Kidney capillary endothelial cell (primary cell): ENCODE data around the gene LINC00237.

Source experiments
- DNase-seq: peaks from one replicate; pipeline ENCODE4 v3.0.0-alpha.2; 2018; ENCODE audit warnings: low spot score

LINC00237 gene

GRCh38 chr20:21125072-21125848 is 19.1 kb upstream of the LINC00237 start:
- DNase-seq: peak; percentile 49

GRCh38 chr20:21124190-21124589 is 18.0 kb upstream of the LINC00237 start:
- no peak for DNase-seq

DNA sequence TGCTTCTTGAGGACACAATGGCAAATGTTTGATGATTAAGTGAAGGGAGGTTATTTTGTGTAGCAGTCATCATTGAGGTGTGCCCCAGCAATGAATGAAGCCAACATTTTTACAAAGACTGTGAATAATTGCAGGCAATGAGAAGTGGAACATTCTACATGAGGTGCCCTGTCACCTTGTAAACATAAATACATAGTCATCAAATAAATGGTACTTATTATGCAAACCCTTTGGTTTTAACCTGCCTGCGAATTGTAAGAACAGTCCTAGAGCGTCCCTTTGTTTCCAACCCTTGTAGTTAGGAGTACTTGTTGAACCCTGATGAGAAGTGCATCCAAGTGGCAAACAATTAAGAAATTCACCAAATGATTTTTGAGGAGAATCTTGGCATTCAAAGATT is 12.6 kb upstream of the LINC00237 start:
- DNase-seq: no peak

DNA sequence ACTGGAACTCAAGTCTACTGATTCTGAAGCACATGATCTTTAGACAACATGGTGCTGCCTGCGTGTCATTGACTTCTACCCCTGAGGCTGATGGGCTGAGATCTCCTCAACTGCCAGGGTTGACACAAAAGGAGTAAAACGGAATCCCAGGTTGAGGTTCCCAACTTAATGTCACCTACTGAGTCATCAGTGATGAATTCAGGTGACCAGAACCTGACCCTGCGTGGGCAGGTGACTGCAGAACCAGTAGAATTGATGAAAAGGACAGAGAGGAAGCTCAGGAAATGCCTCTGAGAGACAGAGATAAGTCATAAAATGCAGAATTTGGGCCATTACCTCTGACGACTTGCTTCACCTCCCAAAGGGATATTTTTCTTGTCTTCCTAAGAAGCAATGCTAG is 12.0 kb upstream of the LINC00237 start:
- no peak for DNase-seq

- no peak for DNase-seq
These were observed 11.4 kb upstream of the LINC00237 start for GRCh38 chr20:21117521-21117920.

- no peak for DNase-seq
These were observed 8.4 kb upstream of the LINC00237 start for GRCh38 chr20:21114584-21114983.

DNA sequence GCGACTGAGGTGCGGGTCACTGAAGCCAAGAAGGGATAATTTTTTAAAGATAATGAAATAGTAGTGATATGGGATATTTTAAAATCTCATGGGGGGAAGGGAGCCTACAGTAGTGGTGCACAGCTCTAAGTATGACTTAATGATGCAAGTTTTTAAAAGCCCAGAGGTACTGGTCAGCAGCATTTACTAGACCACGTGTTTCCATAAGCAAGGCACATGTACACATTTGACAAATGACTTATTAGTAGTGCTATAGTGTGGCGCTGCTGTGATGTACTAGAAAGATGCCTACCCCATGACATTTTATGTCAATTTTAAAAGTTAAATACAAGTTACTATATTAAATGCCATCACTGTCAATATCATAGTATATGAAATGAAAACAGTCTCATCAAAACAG is 7.5 kb upstream of the LINC00237 start:
- no peak for DNase-seq

DNA sequence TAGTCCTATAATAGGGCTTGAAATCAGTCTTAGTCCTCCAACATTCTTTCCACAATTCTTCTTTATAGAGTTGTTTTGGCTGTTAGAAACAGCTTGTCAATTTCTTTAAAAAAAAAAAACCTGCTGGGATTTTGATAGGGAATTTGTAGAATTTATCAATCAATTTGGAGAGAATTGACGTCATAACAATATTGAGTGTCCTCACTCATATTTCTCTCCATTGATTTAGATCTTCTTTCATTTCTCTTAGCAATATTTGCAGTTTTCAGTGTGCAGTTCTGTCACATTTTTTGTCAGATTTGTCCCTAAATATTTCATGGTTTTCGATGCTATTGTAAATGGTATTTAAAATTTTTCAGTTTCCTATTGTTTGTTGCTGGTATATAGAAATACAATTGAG is 5.3 kb upstream of the LINC00237 start:
- DNase-seq: no peak

- DNase-seq: no peak
These were observed 4.7 kb upstream of the LINC00237 start for GRCh38 chr20:21110811-21111210.

DNA sequence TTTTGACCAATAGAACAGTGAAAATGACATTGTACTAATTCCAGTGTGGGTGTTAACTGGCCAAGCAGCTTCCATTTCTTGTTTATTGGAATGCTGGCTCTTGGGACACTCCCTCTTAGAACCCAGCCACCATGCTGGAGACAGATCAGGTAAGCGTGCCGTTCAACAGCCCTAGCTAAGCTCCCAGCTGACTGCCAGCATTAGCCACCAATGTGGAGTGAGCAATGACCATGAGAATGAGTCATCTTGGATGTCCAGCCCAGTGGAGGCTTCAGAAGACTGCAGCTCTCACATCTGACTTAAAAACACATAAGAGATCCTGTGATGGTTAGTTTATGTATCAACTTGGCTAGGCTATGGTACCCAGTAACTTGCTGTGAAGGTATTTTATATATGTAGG is 3.0 kb upstream of the LINC00237 start:
- DNase-seq: no peak

- no peak for DNase-seq
These were observed 558 bp downstream of the LINC00237 start for GRCh38 chr20:21105429-21106170.

DNA sequence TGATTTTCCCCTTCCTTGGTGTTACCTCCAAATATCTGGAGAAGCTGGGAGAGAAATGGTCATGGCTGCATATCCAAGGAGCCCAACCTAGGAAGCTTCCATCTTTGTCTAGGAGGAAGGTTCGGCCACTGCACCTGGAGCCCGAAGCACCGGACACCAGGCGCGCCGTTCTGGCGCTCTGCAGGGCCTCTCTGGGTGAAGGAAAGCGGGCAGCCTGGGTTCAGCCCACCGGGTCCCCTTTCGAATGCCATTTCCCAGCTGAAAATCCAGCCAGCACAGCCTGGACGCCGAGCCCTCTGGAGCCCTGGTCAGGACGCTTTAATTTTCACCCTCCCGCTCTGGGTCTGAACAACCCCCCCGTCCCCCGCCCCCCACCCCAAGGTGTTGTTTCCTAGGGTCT is 1.2 kb downstream of the LINC00237 start:
- DNase-seq: no peak

DNA sequence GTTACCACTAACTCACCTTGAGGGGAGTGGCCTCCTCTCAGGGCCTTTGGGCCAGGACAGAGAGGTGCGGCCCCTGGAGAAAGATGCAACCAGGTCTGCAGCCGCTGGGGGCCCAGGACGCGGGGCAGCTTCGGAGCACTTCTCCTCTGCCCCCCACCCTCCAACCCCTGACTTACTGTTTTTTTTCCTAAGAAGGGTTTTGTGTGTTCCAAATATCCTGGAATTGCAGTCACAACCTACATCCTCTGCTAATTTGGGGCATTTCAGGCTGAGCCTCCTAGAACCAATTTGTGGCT is 1.7 kb downstream of the LINC00237 start:
- DNase-seq: no peak

- no peak for DNase-seq
These were observed 2.3 kb downstream of the LINC00237 start for GRCh38 chr20:21103582-21104465.

GRCh38 chr20:21102603-21103311 is 3.4 kb downstream of the LINC00237 start:
- DNase-seq: no peak

DNA sequence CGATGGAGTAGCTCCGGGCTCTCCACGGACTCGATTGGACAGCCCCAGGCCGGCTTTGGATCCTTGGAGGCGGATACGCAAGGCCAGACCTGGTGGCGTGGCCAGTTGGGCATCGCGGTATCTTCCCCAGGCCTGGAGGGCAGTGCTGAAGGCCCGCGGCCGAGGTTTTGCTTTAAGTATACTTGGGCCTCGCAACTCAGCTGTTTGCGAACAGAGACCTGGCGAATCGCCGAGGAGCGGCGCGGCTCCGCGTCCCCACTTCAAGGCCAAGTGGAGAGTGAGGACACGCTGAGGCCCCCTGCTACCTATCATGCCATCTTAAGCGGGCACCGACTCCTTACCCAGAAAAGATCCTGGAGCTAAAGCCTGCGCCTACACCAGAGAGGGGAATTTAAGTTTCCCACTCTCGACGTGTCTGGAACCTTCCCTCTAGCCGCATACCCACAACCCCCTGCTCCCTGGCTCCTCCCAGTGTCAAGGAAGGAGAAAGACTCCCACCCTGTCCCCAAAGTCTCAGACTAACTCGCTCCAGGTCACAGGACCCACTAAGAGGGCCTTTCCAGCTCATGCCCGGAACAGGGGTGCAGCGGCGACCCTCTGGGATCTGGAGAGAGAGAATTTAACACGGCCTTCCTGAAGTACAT is 4.1 kb downstream of the LINC00237 start:
- DNase-seq: no peak

- DNase-seq: no peak
These were observed 4.7 kb downstream of the LINC00237 start for GRCh38 chr20:21101453-21101931.

- DNase-seq: peak; percentile 31
These were observed 5.3 kb downstream of the LINC00237 start for GRCh38 chr20:21100578-21101452.

GRCh38 chr20:21099751-21100577 is 6.2 kb downstream of the LINC00237 start:
- peak; percentile 26 for DNase-seq
